GM10847 (cell line): ENCODE measurements around the gene HK2.

Source experiments
- POLR2A ChIP-seq: IDR thresholded peaks from 2 replicates; pipeline ENCODE4 v1.6.1; 2011; ENCODE audit not compliant: insufficient read length; ENCODE audit errors: extremely low read depth

Gene HK2

GRCh38 chr2:74851191-74851566 is 17.3 kb downstream of the HK2 start:
- TF ChIP-seq POLR2A: no peak

GRCh38 chr2:74854401-74854800 is 20.5 kb downstream of the HK2 start:
- TF ChIP-seq POLR2A: no peak

GRCh38 chr2:74856004-74856578 is 22.2 kb downstream of the HK2 start:
- no peak for TF ChIP-seq POLR2A

GRCh38 chr2:74856599-74856998 is 22.7 kb downstream of the HK2 start:
- TF ChIP-seq POLR2A: no peak

- TF ChIP-seq POLR2A: no peak
These were observed 23.3 kb downstream of the HK2 start for GRCh38 chr2:74857215-74857614.

GRCh38 chr2:74857725-74858124 is 23.8 kb downstream of the HK2 start:
- no peak for TF ChIP-seq POLR2A

GRCh38 chr2:74858281-74858680 is 24.4 kb downstream of the HK2 start:
- no peak for TF ChIP-seq POLR2A

GRCh38 chr2:74860079-74860478 is 26.2 kb downstream of the HK2 start:
- TF ChIP-seq POLR2A: no peak

- TF ChIP-seq POLR2A: no peak
These were observed 26.6 kb downstream of the HK2 start for GRCh38 chr2:74860521-74860920.

GRCh38 chr2:74861531-74861930 is 27.6 kb downstream of the HK2 start:
- no peak for TF ChIP-seq POLR2A

GRCh38 chr2:74862020-74862964 is 28.4 kb downstream of the HK2 start:
- no peak for TF ChIP-seq POLR2A

- no peak for TF ChIP-seq POLR2A
These were observed 29.9 kb downstream of the HK2 start for GRCh38 chr2:74863802-74864248.

GRCh38 chr2:74864728-74865722 is 31.1 kb downstream of the HK2 start:
- no peak for TF ChIP-seq POLR2A

- no peak for TF ChIP-seq POLR2A
These were observed 32.1 kb downstream of the HK2 start for GRCh38 chr2:74865770-74866674.

- no peak for TF ChIP-seq POLR2A
These were observed 34.1 kb downstream of the HK2 start for GRCh38 chr2:74867841-74868658.
